GM19328 (cell line): ENCODE data around the gene MARCHF4.
"Not testable (repeated sequence)": the region's sequence is repeated elsewhere in the genome, so short reads cannot be mapped to it uniquely, and the experiment has no call there.

Experiments used
- ATAC-seq: cut with Tn5 transposase; IDR thresholded peaks from one replicate; pipeline ENCODE4 v1.9.1; 2021; ENCODE audit warnings: mild to moderate bottlenecking, moderate library complexity; ENCODE audit not compliant: unreplicated experiment

MARCHF4 gene

DNA sequence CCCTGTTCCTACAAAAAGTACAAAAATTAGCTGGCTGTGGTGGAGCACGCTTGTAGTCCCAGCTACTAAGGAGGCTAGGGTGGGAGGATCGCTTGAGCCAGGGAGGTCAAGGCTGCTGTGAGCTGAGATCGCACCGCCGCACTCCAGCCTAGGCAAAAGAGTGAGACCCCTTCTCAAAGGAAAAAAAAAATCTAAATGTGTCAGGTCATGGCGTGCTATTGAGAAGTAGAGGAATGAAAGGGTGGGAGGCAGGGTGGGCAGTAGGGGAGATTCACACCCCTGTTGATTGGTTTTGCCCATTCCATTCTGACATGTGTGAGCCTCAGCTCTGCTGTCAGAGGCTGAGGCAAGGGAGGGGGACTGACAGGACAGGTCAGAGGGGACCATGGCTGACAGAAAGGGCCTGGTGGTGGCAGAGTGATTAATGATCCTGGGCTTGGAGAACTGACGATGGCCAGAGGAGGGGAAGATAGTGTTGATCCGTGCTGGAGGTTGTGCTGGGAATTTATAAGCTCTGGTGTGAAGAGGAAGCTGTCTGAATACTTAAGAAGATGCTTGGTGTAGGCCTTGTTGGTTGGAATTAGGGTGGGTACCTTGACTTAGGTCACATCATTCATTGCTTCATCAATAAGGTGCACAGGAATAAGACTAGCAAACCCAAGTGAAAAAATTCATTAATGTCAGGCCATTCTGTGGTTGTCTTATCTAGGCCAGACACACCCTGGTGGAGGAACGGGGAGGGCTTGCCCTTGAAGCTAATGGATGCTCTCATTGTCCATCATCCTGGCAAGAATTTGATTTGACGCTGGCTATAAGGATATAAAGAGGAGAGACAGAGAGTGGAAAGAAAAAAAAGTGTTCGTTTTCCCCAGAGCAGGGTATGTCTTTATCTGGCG, 20.9 kb upstream of the MARCHF4 start:
- no peak for ATAC-seq

DNA sequence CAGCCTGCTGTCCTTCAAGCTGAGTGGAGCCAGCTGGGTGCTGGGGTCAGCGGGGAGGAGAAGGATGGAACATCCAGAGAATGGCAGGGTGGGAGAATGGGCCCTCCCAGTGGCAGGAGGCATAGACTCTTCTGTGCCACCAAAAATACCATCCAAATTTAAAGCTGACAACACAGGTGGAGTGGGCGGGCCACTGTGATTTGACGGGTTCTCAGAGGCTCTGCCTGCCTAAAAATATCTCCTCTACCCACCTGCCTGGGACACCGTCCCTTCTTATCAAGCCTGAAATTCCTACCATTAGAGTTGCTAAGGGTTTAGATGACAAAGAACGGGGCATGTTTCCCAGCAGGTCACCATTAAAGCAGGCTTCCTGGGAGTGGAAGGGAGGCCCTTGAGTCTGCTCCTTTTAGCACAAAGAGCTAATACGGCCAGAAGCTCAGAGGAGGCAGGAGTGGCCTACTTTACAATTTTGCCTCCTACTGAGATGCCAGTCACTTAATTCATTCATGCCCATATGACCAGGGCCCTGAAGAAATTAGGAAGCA, 19.8 kb upstream of the MARCHF4 start:
- ATAC-seq = no peak

DNA sequence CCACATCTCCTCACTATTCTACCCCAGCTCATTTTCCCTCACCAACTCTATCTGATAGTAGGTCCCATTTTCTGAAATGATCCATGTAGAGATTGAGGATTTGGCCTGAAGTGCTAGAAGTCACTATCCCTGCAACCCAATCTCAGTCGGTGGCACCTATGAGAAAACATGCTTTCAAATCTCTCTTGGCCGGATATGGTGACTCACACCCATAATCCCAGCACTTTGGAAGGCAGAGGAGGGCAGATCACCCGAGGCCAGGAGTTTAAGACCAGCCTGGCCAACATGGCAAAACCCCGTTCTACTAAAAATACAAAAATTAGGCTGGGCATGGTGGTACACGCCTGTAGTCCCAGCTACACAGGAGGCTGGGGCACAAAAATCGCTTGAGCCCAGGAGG, 19.1 kb upstream of the MARCHF4 start:
- ATAC-seq = no peak

DNA sequence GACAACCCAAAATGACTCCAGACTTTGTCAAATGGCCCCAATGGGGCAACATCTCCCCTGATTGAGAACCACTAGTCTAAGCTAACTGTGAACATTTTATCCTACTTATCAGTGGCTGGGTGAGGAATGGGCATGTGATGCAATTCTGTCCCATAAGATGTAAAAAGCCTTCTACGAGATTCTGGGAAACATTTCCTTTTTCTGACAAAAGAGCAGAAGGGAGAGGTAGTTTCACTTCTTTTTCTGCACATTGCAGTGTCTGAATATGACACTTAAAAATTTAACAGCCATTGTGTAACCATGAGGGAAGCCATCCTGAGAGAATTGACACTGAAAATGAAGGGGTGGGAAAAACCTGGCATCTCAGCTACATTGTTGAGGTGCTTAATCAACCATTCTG, 17.3 kb upstream of the MARCHF4 start:
- no peak for ATAC-seq

DNA sequence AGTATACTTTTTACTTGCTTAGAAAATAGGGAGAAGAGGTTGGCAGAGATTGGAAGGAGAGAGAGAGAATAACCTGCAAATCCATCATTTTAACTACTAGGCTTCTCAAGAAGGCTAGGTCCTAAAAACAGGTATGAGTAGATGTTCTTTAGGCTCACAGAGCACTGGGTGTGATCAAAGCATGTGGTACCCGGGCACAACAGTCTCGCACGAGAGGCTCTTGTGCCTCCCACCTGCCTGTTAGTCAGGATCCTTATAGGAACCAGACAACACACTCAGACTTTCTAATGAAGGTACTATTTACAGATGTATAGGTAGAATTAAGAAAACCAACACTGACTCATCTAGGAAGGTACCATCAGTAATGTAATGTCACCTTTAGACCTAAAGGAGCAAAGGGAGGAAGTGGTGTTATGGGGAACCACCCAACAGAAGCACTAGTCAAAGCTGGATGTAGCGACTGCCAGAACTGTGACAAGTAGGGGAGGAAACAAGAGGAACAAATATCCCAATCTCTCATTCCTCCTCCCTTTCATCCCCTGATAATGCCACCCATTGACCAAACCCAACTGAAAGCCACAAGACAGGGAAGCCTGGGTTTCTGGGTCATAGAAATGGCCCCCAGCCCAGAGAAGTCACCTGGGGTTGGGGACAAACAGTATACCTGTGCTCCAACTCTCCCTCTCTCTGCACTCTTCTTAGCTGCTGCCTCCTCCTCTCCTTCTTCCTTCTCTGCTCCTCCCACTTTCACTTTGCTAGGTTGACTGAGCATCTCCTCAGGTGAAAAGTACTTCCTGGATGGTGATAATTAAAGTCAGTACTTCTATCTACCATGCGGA, 16.0 kb upstream of the MARCHF4 start:
- ATAC-seq = no peak

DNA sequence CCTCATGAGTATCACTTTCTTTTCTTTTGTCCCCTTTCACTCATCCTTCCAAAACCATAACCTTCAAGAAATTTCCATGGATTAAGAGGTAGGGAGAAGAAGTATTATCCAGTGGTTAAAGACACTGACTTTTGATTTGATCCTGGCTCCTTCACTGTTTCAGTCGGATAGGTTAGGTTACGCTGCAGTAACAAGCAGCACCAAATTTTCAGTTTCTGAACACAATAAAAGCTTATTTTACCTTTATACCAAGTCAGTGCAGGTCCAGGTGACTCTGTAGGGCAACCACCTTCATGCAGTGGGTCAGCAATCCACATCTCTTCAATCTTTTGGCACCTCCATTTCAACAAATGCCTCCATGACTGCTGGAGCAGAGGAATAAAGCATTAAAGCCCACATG, 15.0 kb upstream of the MARCHF4 start:
- no peak for ATAC-seq

DNA sequence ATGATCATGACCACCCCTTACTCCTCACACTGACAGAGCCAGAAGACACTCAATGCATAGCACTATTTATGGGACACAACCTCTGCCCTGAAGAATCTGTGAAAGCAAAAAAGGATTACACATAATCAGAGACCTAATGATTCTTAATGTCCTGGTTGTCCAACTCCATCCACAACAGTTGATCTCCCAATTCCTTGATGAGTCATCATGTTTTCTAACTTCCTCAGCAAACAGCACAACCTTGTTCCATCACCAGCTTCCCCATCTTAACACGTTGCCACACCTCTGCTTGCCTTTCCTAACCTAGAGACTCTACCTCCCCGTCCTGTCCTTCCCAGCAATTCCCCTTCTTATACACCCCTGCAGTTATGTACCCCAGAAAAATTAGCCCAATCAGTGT, 13.2 kb upstream of the MARCHF4 start:
- ATAC-seq = no peak

DNA sequence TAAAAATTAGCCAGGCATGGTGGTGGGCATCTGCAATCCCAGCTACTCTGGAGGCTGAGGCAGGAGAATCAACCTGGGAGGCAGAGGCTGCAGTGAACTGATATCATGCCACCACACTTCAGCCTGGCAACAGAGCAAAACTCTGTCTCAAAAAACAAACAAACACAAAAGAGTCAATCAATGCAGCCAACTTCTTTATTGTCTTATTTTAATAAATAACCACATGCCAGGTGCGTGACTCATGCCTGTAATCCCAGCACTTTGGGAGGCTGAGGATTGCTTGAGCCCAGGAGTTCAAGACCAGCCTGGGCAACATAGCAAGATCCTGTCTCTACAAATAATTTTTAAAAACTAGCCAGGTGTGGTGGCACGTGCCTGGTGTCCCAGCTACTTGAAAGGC, 12.1 kb upstream of the MARCHF4 start:
- ATAC-seq = not testable (repeated sequence)

DNA sequence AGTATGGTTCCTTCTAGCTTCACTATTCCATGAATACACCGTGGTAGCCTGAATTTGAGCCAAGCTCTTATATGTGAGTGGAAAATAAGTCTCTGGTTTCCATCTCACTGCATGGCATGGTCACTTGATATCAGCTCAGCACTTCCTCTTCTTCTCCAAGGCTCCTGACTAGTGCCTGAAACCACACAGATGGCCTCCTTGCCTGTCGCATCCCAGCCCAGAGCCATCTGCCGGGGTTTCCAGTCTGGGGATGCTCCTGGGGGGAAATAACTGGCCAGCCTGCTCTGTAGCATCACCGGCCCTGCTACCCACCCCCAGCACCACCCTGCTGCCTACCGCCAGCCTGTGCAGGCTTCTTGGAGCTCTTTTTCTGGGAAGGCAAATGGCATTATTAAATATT, 7.7 kb upstream of the MARCHF4 start:
- no peak for ATAC-seq

DNA sequence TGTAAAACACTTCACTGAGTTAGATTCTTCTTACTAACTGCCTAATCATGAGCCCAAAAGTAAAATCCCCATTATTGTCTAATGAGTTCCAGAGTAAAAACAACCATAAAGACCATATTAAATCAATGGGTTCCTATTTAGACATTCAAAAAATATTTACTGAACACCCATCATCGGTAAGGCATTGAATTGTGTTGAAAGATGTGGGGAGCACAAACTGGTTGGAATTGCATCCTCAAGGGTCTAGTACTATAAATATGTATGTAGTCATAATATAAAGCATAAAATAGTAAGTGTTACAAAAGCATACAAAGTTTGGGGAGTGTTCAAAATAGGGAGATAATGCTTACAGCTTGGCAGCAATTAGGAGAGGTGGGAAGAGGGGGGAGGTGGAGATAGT, 3.0 kb upstream of the MARCHF4 start:
- ATAC-seq = no peak

DNA sequence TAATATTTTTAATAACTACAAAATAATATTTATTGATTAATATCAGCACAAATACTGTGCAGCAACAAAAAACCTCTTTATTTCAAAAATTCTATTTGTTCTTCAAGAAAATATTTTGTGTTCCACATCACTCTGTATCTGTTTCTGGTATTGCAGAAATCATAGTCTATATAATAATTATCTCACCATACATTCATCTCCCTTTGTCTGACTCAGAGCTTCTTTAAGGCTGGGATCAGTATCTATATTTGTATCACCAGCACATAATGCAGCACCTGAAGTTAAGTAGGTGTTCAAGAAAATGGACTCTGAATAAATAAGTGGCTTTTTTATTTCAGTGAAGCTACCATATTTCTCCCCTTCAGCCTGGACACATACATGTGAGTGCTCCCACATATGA, 1.6 kb upstream of the MARCHF4 start:
- ATAC-seq = no peak

DNA sequence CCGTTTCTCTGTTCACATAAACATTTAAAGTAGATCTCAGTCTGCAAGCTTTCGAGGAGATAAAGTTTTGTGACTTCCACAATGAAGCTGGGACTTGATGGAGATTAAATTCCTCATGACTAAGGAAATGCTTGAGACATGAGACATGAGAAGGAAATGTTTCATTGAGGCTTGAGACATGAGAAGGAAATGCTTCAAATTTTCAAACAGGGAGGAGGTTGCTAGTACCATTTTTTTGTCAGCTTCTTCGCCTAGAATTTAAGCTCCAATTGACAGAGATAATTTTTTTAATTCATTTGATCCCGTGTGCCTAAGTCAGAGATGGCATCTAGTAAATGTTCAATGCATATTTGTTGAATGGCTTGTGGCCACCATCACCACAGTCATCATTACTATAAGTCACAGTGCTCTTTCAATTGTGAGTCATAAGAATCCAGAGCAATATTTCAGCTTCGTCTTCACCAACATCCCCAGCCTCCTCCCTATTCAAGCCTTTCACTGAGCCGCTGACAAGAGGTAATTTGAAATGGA, 543 bp upstream of the MARCHF4 start:
- ATAC-seq = no peak

DNA sequence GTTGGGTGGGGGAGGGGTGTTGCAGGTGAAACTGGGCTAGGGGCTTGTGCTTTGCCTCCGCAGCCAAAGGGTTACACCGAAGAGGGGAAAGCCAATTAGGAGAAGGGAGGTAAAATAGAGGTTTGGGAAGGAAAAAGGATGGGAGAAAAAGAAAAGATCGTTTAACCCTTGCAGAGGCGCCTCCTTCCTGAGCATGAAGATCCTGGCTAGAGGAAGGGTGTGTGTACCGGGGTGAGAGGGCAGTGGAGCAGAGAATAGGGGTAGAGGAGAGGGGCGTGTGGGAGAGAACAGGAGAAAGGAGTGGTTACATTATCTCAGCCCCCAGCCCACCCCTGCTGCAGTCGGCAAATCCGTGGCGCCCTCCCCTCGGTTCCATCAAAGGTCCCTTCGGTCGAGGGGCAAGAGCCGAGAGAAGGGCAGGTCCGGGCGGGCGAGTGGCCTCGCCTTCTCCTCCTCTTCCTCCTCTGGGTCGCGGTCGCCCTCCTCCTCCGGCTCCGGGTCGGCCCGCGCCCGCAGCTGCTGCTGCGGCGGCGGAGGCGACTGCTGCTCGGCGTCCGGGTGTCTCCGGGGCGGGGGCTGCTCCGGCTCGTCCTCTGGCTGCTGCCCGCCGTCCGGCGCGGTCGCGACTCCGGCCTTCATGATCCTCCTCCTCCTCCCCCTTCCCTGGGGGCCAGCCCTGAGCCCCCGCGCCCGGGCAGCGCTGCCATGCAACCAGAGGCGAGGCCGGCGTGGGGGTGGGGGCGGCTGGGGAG, 1.1 kb downstream of the MARCHF4 start:
- ATAC-seq = no peak

DNA sequence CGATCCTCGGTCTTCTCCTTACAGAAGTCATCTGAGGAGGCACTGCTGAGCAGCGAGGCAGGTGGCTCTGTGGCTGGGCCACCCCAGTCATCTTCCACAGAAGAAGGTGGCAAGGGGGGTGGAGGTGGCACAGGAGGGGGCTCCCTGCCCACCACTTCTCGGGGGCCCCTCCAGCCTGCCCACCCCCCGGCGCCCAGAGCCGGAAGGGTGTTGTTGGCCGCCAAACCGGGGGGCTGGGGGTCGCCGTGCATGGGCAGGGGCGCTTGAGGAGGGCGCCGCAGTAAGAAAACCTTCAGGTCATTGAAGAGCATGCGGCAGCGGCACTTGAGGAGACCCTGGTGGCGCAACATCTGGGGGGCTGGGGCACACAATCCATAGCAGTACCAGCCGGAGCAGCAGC, 2.5 kb downstream of the MARCHF4 start:
- no peak for ATAC-seq

DNA sequence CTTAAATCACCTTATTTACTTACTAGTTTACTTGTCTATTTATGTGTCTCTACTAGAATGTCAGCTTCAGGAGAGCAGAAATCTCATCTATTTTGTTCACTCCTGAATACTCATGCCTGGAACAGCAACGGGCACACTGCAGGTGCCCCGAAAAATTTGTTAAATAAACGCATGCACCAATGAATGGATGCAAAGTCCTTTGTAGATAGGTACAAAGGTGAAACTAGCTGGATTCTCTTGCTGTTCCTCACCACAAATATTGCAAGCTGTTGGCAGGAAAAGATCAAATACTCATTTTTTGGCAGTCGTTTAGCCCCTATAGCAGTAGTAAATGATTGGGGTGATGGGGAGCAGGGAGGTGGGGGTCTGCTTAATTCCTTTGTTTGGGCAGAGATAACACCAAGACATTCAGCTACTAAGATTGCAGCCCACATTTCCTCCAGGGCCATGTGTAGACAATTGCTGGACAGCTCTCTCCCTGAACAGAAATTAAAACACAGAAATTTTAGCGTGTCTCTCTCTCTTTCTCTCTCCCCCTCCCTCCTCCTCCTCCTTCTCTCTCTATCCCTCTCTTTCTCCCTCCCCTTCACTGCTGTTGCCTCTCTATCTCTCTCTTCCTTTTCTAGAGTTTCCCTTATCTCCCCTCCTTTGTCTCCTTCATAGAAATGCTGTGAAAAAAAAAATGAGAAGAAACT, 5.4 kb downstream of the MARCHF4 start:
- ATAC-seq = no peak

DNA sequence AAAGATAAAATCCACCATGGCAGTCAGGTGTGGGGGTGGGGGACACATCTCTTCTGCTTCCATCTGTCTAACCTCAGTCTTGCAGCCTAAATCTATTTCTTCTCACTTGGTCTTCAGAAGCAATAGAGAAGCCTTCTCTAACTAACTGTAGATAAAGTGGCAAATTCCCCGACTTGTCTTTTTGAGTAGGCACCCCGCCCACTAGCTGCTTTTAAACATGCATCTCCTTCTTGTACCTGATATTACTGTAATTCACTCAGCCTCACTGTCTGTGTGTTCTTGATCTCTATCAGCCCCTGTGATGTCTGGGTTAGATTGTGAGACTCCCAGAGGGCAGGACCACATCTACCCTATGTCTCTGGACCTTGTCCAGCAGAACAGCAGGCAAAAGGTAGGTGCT, 6.8 kb downstream of the MARCHF4 start:
- ATAC-seq = no peak

DNA sequence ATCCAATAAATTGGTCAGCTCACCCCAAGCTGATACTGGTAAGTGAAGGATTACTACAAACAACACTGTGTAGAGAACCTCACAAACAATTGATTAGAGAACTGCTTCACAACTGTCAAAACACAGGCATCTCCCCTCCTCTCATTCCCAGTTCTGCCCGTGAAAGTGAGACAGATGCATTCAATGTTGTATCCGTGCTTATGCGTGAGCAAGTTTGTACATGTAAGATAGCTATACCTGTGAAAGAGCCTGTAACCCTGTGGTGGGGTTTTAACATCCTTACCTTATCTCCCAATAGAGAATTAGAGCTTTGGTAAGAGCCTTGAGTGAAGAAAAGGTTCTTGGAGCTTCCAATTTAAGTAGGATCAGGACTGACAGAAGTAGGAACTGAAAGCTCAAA, 9.1 kb downstream of the MARCHF4 start:
- ATAC-seq = no peak

DNA sequence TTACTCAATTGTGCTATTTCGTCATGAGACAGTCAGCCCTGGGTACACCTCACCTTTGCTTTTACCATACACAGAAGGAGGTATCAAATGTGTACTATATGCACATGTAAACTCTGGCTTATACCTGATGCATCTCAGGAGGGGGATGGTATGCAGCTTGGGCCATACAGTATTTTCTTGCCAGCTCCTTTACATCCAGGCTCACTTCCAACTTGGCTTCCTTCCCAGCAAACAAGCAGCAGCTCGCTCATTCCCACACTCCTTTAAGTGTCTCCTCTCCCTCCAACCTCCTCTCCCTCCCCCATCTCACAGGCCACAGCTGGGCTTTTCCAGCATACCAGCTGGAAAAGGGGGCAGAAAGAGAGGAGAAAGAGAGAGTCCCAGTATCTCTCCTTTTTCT, 9.6 kb downstream of the MARCHF4 start:
- ATAC-seq = no peak

DNA sequence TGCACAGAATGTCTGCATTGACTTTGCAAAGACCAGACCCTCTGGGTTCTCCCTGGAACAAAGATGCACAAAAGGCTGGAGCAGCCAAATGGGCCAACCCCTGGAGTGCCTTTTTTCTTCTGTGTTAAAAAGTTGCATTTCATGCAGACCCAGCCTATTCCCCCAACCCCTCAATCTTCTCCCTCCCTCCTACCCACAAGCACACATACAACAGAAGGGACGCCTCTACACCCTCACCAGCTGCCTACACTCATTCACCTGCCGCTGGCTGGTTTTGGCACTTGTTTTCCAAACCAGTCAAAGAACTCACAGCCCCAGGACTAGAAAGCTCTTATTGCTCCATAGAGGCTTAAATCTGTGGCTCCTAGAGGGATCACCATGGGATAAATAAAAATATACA, 16.6 kb downstream of the MARCHF4 start:
- no peak for ATAC-seq

DNA sequence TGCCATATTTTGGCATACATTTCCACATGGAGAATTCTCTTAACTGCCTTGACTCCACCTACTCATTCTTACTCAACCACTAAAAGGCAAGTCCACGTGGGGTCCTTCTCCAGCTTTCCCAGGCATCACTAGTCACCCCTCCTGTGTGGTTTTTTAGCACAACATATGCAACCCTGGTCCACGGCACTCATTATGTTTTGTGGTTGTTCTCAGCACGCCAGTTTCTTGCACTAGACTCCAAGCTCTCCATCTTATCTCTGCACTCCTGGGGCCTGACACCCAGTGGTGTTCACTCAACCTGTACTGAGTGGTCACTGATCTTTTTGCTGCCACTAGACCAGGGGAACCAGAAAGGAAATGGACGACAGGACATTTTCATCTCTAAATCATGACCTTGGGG, 18.0 kb downstream of the MARCHF4 start:
- no peak for ATAC-seq
